ENCODE measurements around the gene CHSY3. TPM values are rescaled to one million over a fixed set of nuclear protein-coding genes. Genes with fewer than 3 reads are reported as not detected.

Gene CHSY3
- polyA plus RNA-seq, 1 donor from 2014 or later: 0.40 TPM

- no peaks in the 10 kb centered on the region for H4K20me1 ChIP-seq (ENCODE audit: insufficient read depth)
- H3K9me2 ChIP-seq (ENCODE audit: insufficient read depth, low read length): no peaks in the 10 kb centered on the region
These were observed 172.7 kb downstream of the CHSY3 start for GRCh38 chr5:130077007-130077406.

DNA sequence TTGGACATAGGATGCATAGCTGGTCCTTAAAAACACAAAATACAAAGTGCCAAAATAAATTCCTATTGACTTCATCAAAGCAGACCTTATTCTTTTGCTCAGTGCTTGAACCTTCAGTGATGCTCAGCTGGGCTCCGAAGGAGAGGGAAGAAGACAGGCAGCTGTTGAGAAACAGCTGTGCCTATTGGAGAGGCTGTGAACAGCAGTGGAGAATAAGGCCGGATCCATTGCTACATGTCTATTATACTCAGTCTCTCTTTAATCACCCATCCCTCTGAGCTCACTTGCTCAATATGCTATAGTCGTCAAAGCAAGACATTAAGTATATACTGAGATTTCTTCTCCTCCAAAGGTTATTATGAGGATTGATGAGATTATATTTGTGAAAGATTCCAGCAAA, 174.4 kb downstream of the CHSY3 start:
- Histone ChIP-seq H4K20me1 (ENCODE audit: insufficient read depth) (no peaks in the 10 kb centered on the region), H3K4me3 (ENCODE audit: low read length) (no peak overlapping the region), H3K27me3 (ENCODE audit: insufficient read depth, low read depth, low read length) (no peaks in the 10 kb centered on the region), H3K9ac (ENCODE audit: low read length) (no peak overlapping the region), H3F3A (ENCODE audit: insufficient read depth, low read length, poor library complexity, severe bottlenecking) (no peaks in the 10 kb centered on the region), H3K9me3 (ENCODE audit: low read length) (no peaks in the 10 kb centered on the region), H3K9me2 (ENCODE audit: insufficient read depth, low read length) (no peaks in the 10 kb centered on the region), H3K27ac (ENCODE audit: low read length) (no peak overlapping the region), H3K4me2 (ENCODE audit: low read length) (no peak overlapping the region), H2AFZ (ENCODE audit: low read depth, low read length) (no peak overlapping the region), H3K79me2 (replicated peaks; ENCODE audit: insufficient read depth, low read length) (no peaks in the 10 kb centered on the region), H3K36me3 (ENCODE audit: insufficient read depth, low read length) (no peaks in the 10 kb centered on the region)
- TF ChIP-seq EP300 (conservative IDR thresholded peaks at IDR 0.05; ENCODE audit: poor library complexity, severe bottlenecking): no peak
- TF ChIP-seq RAD21 (conservative IDR thresholded peaks at IDR 0.05): no peak
- TF ChIP-seq SMC3 (conservative IDR thresholded peaks at IDR 0.05; ENCODE audit: poor library complexity): no peak
- TF ChIP-seq CTCF (IDR thresholded peaks at IDR 0.05; ENCODE audit: poor library complexity, severe bottlenecking): no peak
- no peak for TF ChIP-seq POLR2AphosphoS5 (IDR thresholded peaks at IDR 0.05)
- TF ChIP-seq MXI1 (conservative IDR thresholded peaks at IDR 0.05; ENCODE audit: poor library complexity, severe bottlenecking): no peak
- no peak for TF ChIP-seq REST (IDR thresholded peaks at IDR 0.05; ENCODE audit: borderline replicate concordance)
- no peak for TF ChIP-seq TAF1 (IDR thresholded peaks at IDR 0.05; ENCODE audit: low read depth)
- no peak for TF ChIP-seq EZH2 (IDR thresholded peaks at IDR 0.05; ENCODE audit: borderline replicate concordance, insufficient read depth, low read length, poor library complexity, severe bottlenecking)

More at GRCh38 chr5:130077007-130077406, 172.7 kb downstream of the CHSY3 start:
- Histone ChIP-seq H3K9ac (ENCODE audit: low read length) (no peak overlapping the region), H3K79me2 (replicated peaks; ENCODE audit: insufficient read depth, low read length) (no peaks in the 10 kb centered on the region), H3K4me3 (ENCODE audit: low read length) (no peak overlapping the region), H2AFZ (ENCODE audit: low read depth, low read length) (no peak overlapping the region), H3K27ac (ENCODE audit: low read length) (no peak overlapping the region), H3K27me3 (ENCODE audit: insufficient read depth, low read depth, low read length) (no peaks in the 10 kb centered on the region), H3F3A (ENCODE audit: insufficient read depth, low read length, poor library complexity, severe bottlenecking) (no peaks in the 10 kb centered on the region), H3K9me3 (ENCODE audit: low read length) (no peaks in the 10 kb centered on the region), H3K4me2 (ENCODE audit: low read length) (no peak overlapping the region), H3K36me3 (ENCODE audit: insufficient read depth, low read length) (no peaks in the 10 kb centered on the region)
- TF ChIP-seq SMC3 (conservative IDR thresholded peaks at IDR 0.05; ENCODE audit: poor library complexity): no peak

Measured in neural cell (in vitro differentiated cells).